ENCODE data around the gene ABCA4.

DNA sequence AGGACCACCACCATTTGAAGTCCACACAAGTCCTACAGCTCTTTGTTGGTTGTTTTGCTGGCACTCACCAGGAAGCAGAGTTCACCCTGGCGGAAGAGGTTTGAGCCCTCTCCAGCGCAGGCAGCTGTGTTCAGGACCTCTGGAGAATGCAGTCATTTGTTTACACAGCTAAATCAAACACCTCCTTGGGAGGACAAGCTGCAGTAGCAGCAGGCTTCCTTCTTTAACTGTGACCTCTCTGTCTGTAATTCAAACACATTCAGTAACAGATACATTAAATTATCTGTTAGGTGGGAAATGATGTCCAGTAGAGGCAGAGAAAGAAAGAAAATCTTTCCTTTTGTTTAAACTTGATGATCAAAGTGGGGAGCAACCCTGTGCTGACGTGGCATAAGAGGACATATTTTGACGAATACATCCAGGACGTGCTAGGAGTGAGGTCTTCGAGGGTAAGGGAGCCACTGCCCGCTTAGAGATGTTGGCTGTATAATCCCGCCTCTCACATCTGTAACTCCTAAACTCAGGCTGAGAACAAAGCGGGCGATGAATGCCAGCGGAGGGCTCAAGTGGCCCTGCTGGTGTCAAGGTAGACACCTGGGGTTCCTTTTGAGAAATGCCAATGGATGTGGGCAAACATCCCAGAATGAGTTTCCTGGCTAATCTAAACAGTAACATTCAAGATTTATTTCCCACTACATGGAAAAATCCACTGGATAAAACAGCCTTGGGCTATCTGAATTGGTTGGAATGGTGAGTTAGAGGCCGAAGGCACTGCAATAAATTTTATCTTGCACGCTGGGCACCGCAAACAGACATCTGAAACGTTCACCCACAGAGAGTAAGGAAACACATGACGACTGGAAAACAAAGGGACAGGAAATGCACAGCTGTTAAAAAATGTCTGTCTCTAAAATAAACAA, 51.7 kb downstream of the ABCA4 start:
- TF ChIP-seq, protein P1, sequence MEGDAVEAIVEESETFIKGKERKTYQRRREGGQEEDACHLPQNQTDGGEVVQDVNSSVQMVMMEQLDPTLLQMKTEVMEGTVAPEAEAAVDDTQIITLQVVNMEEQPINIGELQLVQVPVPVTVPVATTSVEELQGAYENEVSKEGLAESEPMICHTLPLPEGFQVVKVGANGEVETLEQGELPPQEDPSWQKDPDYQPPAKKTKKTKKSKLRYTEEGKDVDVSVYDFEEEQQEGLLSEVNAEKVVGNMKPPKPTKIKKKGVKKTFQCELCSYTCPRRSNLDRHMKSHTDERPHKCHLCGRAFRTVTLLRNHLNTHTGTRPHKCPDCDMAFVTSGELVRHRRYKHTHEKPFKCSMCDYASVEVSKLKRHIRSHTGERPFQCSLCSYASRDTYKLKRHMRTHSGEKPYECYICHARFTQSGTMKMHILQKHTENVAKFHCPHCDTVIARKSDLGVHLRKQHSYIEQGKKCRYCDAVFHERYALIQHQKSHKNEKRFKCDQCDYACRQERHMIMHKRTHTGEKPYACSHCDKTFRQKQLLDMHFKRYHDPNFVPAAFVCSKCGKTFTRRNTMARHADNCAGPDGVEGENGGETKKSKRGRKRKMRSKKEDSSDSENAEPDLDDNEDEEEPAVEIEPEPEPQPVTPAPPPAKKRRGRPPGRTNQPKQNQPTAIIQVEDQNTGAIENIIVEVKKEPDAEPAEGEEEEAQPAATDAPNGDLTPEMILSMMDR (IDR thresholded peaks at IDR 0.05), result no peak
- no peak for TF ChIP-seq POLR2A (IDR thresholded peaks at IDR 0.05)

All from right lobe of liver (tissue), 4 donors.